SK-N-SH (cell line): ENCODE results near the gene PIP5K1B.

Source experiments
- NFIC ChIP-seq: IDR thresholded peaks from 2 replicates; pipeline ENCODE4 v1.4.0; 2012; ENCODE audit warnings: borderline replicate concordance
- POLR2AphosphoS5 ChIP-seq: IDR thresholded peaks from 2 replicates; pipeline ENCODE4 v1.6.1; 2012; ENCODE audit warnings: low read depth, low read length
- RCOR1 ChIP-seq: fragments of 150-350 bp; IDR thresholded peaks from 2 replicates; pipeline ENCODE4 v1.6.1; 2017; ENCODE audit warnings: antibody characterized with exemption, low read length

GRCh38 chr9:68887232-68887631 lies 182.2 kb downstream of the PIP5K1B start:
- TF ChIP-seq RCOR1 (no peak), NFIC (no peak), POLR2AphosphoS5 (no peak)
